ENCODE data around the gene CXXC1. TPM values are rescaled to one million over a fixed set of nuclear protein-coding genes. Genes with fewer than 3 reads are reported as not detected.

The CXXC1 gene
- total RNA-seq, 1 experiment from 2014 or later, result 54.7 TPM

DNA sequence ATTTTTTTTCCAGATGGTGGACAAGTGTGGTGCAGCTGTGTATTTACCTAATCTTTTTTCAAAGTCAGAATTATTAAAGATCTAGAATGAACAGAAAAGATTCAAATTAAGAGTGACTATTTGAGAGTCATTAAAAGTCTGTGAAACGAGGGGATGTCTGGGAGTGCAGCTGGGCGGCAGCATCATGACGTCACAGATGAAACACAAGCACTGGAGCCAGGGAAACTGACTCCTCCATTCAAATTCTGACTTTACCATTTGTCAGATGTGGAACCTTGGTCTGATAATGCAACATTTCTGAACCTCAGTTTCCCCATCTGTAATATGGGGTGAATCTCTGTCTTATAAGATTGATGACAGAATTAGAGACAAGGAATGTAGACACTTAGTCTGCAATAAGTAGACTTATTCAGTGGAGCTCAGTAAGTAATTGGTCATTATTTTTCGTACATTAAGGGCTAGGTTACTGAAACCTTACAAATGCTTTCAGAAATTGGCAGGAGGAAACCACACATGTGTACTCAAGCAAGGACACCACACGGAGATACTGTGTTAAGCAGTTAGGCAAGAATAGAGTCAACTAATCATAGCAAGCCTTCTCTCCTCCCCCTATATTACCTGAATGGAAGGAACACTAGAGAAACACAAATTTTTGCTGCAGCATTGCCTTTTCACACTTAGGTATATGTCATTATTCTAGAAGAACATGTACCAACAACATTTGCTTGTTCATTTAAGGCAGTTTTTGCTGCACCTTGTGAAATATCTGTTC is 27.8 kb upstream of the CXXC1 start:
- TF ChIP-seq, protein P1, sequence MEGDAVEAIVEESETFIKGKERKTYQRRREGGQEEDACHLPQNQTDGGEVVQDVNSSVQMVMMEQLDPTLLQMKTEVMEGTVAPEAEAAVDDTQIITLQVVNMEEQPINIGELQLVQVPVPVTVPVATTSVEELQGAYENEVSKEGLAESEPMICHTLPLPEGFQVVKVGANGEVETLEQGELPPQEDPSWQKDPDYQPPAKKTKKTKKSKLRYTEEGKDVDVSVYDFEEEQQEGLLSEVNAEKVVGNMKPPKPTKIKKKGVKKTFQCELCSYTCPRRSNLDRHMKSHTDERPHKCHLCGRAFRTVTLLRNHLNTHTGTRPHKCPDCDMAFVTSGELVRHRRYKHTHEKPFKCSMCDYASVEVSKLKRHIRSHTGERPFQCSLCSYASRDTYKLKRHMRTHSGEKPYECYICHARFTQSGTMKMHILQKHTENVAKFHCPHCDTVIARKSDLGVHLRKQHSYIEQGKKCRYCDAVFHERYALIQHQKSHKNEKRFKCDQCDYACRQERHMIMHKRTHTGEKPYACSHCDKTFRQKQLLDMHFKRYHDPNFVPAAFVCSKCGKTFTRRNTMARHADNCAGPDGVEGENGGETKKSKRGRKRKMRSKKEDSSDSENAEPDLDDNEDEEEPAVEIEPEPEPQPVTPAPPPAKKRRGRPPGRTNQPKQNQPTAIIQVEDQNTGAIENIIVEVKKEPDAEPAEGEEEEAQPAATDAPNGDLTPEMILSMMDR (conservative IDR thresholded peaks at IDR 0.05), result no peak
- TF ChIP-seq EZH2 (IDR thresholded peaks at IDR 0.05; ENCODE audit: low read depth), result no peak
- Histone ChIP-seq H3K4me3 (no peak overlapping the region), H3K9me3 (ENCODE audit: insufficient read depth, low read depth) (no peaks in the 10 kb centered on the region), H3K4me1 (replicated peaks; ENCODE audit: insufficient read depth) (no peaks in the 10 kb centered on the region), H2AFZ (no peak overlapping the region), H3K27ac (no peak overlapping the region), H3K27me3 (ENCODE audit: insufficient read depth, low read depth) (no peaks in the 10 kb centered on the region), H3F3A (ENCODE audit: insufficient read depth, low read depth) (no peaks in the 10 kb centered on the region), H3K36me3 (ENCODE audit: low read depth) (no peaks in the 10 kb centered on the region), H4K20me1 (ENCODE audit: insufficient read depth) (no peaks in the 10 kb centered on the region), H3K4me2 (no peak overlapping the region), H3K79me2 (ENCODE audit: low read depth) (no peaks in the 10 kb centered on the region), H3K9me2 (ENCODE audit: insufficient read depth) (no peaks in the 10 kb centered on the region)
- BruUV-seq (replicated peaks), result no TSS peak
- ChIA-PET POLR2A (ENCODE audit: unreplicated experiment) (interaction anchor here (0.5 kb wide), 1 partner anchor 66 kb away, joined by 19 read pairs; no protein-coding TSS in a partner anchor), CTCF (no interaction called here)
- no peak for DNase-seq
- intact Hi-C loops (cut with micrococcal nuclease; ENCODE audit: unreplicated experiment), result no loop called here

DNA sequence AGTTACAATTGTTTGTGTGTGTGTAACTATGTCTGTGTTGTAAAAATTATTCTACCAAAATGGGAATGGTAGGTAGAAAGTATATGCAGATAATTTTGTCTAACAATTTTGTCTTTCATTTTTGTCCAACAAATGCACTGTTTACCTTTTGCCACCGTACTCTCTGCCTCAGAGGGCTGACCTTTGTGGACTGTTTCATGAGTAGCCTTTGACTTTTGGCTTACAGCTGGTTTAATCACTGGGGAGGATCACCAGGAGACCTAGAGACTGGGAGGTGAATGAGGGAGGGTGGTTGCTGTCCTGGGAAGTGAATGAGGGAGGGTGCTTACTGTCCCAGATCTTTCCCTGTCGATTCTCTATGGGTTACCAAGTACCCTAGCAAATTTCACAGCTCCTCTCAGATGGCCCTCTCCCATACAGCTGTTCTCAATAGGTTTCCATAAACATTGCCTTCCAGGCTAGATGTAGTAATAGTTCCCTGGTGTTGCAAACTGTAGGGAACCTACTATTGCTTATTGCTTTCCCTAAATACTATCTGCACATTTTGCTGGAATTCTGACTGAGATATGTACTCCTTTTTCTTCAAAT is 26.5 kb upstream of the CXXC1 start:
- H3F3A ChIP-seq (ENCODE audit: insufficient read depth, low read depth), result 0 out of 2 replicates have a peak, but pooled peaks cover 5% of the 10 kb centered on the region
- H3K9me2 ChIP-seq (ENCODE audit: insufficient read depth), result no peaks in the 10 kb centered on the region
- ChIA-PET POLR2A (ENCODE audit: unreplicated experiment) (interaction anchor here (0.6 kb wide), 1 partner anchor 32 kb away, joined by 3 read pairs; the partner anchor contains the start of gene MBD1), CTCF (no interaction called here)
- intact Hi-C loops (cut with micrococcal nuclease; ENCODE audit: unreplicated experiment), result no loop called here
- TF ChIP-seq, protein P1 (conservative IDR thresholded peaks at IDR 0.05), result no peak
- no peak for TF ChIP-seq EZH2 (IDR thresholded peaks at IDR 0.05; ENCODE audit: low read depth)
- H3K4me3 ChIP-seq, result no peak overlapping the region
- no peaks in the 10 kb centered on the region for H3K79me2 ChIP-seq (ENCODE audit: low read depth)
- no peaks in the 10 kb centered on the region for H4K20me1 ChIP-seq (ENCODE audit: insufficient read depth)
- no peak overlapping the region for H3K27ac ChIP-seq
- H3K27me3 ChIP-seq (ENCODE audit: insufficient read depth, low read depth), result no peaks in the 10 kb centered on the region
- DNase-seq, result no peak
- no peak overlapping the region for H2AFZ ChIP-seq
- no peak overlapping the region for H3K4me2 ChIP-seq
- no peaks in the 10 kb centered on the region for H3K36me3 ChIP-seq (ENCODE audit: low read depth)
- H3K4me1 ChIP-seq (replicated peaks; ENCODE audit: insufficient read depth), result peaks cover 3% of the 10 kb centered on the region; the same call in 1 of the 2 replicates
- BruUV-seq (replicated peaks), result no TSS peak
- H3K9me3 ChIP-seq (ENCODE audit: insufficient read depth, low read depth), result no peaks in the 10 kb centered on the region

DNA sequence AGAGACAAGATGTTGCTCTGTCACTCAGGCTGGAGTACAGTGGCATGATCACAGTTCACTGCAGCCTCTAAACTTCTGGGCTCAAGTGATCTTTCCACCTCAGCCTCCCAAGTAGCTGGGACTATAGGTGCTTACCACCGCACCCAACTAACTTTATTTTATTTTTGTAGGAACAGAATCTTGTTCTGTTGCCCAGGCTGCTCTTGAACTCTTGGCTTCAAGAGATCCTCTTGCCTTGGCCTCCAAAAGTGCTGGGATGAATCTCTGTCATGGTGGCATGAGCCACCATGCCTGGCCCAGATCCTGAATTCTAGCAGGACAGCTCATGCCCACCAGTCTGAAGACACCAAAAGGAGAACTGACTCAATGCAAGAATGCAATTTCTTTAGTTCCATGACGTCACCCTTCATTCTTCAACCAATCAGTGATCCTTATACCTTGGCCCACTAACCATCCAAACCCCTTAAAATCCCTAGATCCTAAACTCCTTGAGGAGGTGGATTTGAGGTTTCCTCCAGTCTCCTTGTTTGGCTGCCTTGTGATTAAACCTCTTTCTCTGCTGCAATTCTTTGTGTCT is 25.6 kb upstream of the CXXC1 start:
- Histone ChIP-seq H3K79me2 (ENCODE audit: low read depth) (no peaks in the 10 kb centered on the region), H3K4me1 (replicated peaks; ENCODE audit: insufficient read depth) (peaks cover 10% of the 10 kb centered on the region), H3K27ac (no peak overlapping the region), H3F3A (ENCODE audit: insufficient read depth, low read depth) (peaks cover 11% of the 10 kb centered on the region), H3K9me3 (ENCODE audit: insufficient read depth, low read depth) (no peaks in the 10 kb centered on the region), H3K4me2 (no peak overlapping the region), H3K36me3 (ENCODE audit: low read depth) (no peaks in the 10 kb centered on the region), H3K27me3 (ENCODE audit: insufficient read depth, low read depth) (no peaks in the 10 kb centered on the region), H3K9me2 (ENCODE audit: insufficient read depth) (no peaks in the 10 kb centered on the region), H2AFZ (no peak overlapping the region), H3K4me3 (no peak overlapping the region), H4K20me1 (ENCODE audit: insufficient read depth) (no peaks in the 10 kb centered on the region)
- intact Hi-C loops (cut with micrococcal nuclease; ENCODE audit: unreplicated experiment), result no loop called here
- CTCF ChIA-PET, result no interaction called here
- no TSS peak for BruUV-seq (replicated peaks)
- DNase-seq, result no peak
- TF ChIP-seq, protein P1 (conservative IDR thresholded peaks at IDR 0.05), result no peak
- no peak for TF ChIP-seq EZH2 (IDR thresholded peaks at IDR 0.05; ENCODE audit: low read depth)
- POLR2A ChIA-PET (ENCODE audit: unreplicated experiment), result no interaction called here

Data from PC-9 (cell line).